DMS53 (cell line): ENCODE results near the gene ATP8B4.

Experiments
- DNase-seq: peaks from one replicate; lab custom pipeline; 2025; lab: John Stamatoyannopoulos, UW

ATP8B4 gene

DNA sequence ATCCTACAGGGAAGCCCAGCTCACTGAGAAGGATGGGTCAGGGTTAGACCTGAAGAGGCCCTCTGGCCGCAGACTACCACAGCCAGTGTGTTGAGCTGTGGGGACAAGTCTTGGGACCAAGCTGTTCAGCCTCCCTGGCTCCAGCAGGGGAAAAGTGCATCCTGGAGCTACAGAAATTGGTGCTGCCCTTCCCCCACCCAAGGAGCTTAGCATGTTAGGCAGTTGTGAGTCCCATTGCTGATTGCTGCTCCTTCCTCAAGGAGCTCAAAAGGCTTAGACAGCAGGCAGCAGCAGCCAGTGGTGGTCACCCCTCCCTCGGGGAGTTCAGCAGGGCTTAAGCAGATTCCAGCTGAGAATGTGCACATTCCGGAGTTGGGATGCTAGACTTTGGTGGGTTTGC, 165.6 kb downstream of the ATP8B4 start:
- no peak for DNase-seq

DNA sequence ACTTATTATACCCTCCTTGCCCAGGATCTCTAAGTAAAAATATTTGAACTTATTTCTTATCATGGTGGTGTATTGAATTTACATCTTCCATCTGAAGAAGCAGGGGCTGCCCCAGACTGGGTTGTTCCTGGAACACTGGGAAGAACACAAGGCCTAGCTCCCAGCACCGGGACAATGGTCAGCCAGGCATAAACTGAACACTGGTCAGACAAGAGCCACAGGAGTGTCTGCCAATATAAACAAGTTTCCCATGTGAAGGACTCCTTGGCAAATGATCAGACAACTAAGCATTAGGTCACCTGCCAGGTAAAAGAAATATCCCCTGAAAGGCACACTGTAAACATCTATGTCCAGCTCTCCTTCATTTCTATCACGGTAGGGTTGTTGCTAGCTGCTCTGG, 172.4 kb downstream of the ATP8B4 start:
- peak; percentile 93 for DNase-seq

DNA sequence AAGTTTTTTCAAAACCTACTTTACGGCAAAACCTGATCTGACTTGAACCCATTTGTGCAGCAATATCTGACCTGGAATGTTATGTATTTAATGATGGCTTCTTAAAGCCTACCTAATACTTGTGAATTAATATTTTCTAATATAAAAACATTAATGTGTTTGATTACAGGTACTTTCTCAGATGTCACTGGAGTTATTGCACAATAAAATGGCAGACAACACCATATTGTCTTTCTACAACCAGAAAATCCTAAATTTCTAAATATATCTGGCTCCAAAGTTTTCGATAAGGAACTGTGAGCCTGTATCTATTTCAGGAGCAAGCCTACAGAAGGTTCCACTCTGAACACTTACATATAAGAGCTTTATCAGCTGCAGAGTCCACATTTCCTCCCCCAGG, 184.5 kb downstream of the ATP8B4 start:
- no peak for DNase-seq

DNA sequence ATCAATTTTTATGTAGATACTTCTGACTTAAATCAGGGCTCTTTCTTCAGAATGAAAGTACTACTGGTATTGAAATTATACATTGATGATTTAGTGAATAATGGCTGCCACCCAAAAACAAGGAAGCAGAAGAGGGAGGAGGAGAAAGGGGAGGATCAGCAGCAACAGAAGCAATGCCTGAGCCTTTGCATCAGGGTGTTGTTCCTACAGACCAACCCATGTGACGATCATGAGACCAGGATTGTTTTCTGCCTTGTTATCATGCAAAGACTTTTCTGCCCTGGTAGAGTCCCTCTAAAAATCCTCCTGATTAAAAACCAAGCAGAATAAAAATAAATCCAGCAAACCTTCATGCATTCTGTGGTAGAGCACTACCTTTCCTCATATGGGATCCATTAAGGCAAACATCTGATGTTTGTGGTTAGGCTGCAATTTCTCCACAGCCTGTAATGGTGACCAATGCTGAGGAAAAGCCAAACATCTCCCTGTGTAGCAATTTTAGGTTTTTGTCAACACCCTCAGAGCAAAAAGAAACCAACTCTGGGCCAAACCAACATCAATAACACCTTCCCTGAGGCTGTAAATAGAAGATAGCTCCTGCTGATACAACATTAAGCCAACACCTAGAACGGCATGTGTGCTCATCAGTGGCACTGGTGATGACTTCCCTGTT, 191.7 kb downstream of the ATP8B4 start:
- no peak for DNase-seq

DNA sequence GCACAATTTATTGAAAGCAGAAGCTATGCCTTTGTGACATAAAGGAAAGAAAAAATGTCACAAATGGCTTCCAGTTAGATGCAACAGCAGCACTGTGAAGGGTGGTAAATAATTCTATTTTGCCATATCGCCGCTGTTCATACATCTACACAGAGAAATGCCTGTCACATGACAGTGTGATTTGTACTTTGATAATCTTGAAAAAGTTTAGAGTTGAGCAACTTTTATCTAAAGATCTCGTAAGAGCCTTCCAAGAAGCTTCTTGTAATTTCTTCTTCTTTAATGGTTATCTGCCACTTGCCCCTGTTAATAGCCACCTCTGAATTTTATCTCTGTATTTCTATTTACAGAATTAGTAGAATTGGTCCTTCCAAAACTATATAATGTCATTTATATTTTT, 192.3 kb downstream of the ATP8B4 start:
- DNase-seq = no peak

DNA sequence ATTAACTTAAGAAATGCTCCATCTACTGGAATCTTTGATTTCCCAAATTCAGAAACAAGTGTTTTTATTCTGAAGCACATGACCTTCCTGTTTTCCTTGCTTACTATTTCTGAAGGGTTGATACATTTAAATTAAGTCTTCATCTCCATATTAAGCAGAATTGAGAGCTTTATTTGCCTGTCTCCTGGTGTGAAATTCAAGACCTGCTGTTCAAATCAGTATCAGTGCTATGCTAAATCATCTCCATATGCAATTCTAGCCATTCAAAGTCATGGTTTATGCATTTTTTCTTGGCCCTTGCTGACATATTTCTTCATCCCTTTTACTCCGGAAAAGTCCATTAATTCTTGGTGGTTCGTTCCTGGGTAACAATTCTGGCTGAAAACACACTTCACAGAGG, 195.4 kb downstream of the ATP8B4 start:
- DNase-seq = no peak

DNA sequence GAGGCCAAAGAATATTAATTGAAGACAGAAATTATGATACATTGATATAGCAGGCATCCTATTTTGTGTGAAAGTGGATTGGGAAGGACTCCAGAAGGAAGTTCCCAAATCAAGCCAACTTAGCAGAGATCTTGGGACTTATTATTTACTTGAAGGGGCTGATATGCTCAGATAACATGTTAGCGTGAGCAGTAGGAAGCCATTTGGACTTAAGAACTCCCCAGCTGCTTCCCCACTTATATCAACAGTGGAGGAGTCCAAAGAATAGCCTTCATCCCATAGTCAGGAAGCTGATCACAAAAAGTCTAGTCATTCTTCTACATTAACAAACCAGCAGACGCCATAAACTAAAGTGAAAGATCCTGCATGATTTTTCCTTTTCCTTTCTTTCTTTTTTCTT, 200.0 kb downstream of the ATP8B4 start:
- no peak for DNase-seq

DNA sequence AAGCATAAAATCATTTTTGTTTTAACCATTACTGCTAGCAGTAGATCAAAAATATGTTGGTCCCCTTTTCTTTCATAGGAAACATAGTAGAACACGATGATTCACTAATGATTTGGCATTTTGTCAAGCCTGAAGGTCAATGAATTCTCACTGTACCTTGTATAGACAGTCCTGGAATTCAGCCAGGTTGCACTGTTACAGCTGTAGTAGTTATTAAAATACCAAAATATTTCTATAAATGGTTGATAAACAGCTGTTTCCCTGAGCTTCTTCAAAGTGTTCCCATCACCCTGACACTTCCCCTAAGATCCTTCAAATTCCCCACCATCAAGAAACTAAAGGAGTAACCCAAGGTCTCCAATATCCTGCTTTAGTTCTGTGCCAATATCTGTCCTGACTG, 200.9 kb downstream of the ATP8B4 start:
- DNase-seq = peak; percentile 13

DNA sequence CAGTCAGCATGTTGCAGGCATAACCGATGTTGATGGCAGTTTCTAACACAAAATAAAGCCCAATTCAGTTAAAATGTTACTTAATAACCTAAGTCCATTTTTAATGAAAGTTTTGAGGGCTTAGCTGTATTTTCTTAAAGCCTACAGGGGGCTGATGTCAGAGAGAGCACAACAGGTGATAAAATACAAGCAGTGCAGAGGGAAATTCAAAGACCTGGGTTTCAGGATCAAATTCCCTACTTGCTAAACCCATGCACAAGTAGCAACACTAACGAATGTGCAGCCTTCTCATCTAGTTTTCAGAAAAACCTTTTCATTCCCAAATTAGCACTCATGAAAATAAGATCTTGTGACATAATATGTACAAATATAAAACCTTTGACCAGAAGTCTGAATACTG, 202.0 kb downstream of the ATP8B4 start:
- DNase-seq = no peak

DNA sequence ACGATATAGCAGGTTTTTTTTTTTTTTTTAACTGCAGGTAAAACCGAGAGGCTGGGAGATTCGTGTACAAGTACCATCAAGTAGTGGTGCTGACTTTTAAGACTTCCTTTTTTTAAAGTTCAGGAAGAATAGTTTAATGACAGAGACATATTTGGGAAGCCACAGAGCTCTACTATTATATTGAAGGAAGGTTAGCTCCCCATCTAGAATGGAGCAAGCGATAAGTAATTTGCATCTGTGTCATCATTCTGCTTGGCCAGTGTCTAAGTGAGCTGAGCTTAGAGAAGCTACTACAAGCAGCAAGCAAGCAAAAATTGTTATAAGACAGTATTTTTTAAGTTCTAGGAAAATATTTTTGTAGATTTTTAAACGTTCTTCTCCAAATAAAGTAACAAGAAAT, 203.2 kb downstream of the ATP8B4 start:
- DNase-seq = no peak

DNA sequence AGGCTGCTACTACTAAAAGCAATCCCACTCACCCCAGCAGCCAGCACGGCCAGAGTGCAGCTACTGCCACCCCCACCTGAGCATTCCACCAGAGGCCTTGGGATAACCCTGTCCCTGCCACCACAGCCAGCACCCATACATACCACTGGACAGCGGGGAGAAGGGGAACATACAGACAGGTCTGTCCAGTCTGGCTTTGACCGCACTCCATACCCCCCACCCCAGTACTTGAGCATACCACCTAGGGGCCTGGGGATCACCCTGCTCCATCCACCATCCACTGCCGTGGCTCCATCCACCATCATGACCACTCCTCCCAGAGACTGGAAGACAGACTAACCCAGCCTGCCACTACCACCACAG, 210.1 kb downstream of the ATP8B4 start:
- no peak for DNase-seq

DNA sequence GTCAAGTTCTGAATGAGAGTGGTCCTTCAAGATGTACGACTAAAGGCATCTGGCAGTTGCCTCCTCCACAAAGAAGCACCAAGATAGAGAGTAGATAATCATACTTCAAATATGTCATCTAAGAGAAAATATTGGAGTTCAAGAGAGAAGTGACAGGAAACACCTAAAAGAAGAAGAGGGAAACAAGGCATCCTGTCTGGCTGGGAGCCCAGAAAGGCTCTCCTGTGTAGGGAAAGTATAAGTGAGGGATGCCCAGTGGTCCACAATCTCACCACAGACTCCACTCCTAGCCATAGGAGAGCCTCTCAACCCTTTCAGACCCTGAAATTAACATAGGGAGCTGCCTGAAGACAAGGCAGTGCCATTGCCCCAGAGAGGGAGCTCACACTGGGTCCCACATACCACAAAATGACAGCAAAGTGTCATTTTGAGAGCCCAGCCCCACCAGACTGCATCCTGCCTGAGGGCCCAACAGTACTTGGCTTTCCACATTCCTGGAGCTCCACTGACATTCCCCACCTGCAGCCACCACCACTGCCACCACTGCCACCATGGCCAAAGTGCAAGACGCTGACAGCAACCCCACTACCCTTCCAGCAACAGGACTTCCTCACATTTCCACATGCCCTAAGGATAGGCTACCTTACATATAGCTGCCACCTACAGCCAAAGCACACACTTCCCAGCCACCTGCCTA, 210.6 kb downstream of the ATP8B4 start:
- DNase-seq = no peak

DNA sequence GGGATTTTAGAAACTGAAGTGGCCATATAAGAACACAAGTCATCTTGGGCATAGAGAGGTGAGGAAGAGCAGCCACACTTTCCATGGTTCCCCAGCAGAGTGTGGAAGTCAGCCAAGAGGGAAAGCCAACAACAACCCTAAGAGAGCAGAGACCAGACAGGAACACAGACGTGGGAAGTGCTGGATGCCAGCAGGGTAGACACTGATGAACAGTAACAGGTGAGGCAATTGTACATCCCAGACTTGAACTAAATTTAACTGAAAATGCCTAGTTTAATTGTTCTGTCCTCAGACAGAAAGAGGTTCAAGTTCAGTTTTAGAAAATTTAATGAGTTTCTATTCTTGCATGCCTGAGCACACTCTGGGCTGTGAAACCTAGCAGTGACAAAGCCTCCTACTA, 212.1 kb downstream of the ATP8B4 start:
- DNase-seq = no peak

DNA sequence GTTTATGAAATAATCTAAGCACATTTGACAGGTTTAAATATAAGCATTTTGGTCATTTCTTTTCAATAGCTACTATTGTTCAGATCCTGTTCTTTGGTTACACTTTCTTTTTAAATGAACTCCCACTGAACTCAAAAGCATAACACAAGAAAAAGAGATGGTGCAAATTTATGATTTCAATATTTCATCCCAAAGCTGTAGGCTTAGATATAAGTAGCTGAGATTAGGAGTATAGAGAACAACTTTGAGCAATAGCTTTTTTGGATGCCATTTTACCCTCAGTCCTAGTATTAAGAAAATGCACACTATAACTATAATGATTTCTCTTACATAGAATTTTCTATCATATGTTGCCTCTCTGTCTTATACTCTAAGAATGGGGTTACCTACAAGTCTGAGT, 213.8 kb downstream of the ATP8B4 start:
- DNase-seq = no peak

DNA sequence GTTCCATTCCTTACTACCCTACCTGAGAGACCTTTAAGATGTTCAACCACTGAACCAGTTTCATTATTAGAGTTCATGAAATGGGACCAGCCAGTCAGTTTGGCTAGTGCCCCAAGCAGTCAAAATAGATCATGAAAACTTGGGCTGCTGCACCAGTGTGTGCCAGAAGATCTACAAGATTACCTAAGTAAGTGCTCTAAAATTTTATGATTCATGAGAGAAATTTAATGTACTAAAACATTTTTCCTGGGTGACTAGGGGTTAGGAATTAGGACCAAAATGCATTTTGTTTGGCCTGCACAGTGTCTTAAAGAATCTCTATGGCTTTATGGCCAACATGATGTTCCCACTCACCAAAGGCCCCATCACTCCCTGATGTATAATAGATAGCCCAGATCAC, 214.7 kb downstream of the ATP8B4 start:
- DNase-seq = no peak

DNA sequence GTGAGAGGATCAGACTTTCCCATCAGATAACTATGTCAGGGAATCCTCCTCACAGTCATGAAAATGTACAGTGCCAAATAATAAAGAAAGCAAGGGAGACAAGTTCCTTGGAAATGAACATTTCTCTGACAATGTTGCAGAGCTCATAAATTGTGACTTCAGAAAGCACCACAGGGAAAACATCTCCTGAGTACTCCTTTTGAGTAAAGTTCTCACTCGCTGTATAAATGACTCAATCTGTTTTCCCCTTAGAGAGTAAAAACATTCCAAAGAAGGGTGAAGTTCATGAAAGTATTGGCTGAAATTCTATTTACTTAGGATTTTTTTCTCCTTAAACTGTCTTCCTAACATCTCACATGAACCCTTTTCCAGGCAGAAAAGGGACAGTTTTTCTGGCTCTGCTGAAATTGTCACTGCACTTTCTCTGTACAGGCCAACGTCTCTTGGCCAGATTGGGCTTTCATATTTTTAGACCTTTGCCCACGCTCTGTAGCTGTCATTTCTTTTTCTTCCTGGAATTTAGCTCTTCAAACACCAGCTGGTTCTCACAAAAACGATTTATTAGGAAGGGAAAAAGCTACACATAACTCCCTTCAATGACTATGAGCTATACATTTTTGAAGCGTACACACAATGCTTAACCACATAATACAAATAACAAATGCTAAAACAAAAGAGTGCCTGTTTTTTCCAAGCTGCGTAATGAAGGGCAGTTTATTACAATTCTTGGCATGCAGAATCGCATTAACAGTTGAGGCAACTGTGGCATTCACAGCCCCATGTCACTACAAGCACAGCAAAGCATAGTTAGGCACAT, 216.1 kb downstream of the ATP8B4 start:
- DNase-seq = no peak

DNA sequence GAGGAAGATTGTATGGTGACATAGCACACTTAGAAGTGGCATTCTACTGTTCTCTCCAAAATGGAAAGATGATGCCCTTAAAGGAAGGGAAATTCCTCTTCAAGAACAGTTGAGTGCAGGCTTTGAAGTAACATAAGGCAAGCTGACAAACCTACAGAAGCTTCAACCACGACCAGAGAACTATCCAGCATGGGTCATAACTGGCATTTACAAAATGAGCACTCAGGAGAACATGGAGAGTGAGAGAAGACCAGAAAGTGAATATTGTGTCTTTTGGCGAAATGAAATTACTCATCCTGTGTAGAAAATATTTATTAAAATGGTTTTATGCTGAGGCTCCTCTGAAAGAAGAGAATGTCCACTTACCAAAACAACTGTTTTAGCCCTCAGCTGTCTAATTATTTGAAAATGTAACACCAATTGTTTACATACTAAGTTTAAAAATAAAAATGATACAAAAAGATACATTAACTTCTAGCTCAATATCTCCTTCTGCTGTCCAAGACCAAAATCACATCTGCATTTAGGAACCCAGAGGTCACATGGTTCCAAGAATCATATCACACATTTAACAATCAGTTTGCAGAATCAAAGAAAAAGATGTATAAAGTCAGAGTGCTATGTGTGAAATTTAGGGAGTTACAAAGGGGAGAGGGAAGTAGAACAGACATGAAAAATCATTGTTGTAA, 216.9 kb downstream of the ATP8B4 start:
- DNase-seq = no peak

DNA sequence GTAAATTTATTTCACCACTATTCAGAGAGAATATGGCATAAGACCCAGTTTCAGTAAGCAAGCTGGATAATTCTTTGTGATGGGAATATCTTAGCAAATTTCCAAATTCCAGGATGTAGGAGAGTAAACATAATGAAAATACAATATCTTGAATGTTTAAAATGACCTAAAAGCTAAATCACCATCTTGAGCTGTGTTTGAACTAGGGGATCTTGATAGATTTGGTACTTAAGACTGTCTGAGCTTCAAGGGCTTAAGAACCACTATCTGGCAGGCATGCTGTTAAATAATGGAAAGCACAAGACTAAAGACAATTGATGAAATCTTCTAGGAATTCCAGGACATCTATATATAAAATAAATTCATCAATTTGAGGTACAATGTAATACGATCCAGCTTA, 217.7 kb downstream of the ATP8B4 start:
- DNase-seq = no peak

DNA sequence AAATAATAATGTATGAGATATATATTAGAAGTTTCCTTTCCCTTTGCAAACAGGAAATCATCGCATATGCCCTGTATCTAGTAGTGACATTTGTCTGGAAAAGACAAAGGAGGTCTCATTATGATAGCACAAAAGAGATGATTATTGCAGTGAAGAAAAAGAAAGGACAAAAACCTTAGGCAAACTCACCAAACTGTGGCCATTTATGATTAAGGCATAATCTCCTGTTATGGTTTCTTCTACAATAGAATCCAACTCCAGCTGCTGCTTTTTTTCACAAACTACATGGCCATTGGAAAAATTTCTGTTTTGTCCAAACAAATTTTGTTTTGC, 218.2 kb downstream of the ATP8B4 start:
- no peak for DNase-seq

DNA sequence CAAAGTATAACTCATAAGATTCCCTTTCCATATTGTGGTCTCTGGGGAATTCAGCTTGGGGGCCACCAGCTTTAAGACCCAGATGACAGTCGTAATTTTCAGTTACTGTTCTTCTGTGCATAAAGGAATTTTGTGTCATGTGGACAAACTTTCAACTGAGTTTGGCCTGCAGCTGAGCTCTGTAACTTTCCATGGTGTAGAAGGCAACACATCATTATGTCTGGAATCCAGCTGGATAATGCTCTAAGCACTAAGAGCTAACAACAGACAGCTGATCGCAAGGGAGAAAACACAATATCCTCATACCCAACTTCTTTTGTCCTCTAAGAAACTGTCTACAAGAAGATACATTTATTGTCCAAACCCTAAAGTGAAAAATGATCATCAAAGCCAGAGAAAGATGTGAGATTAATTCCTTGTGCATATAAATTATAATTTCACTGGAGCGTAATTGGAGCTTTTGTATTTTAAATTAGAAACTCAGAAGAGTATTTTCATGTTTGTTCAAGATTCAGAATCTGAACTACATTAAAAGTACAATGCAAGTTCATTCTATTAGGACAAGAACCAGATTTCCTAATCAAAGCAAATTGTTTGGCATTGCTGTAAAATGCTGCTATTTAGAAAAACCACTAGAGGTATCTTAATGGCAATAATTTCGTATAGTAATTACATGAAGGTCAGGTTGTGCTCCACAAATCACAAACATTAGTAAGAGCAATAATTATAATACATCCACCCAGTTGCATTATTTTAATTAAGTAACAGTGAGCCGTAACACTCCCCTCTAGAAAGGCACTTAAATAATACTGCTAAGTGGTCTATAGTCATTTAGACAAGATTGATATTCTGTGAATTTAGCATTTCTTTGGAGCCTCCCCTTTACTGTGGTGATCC, 218.8 kb downstream of the ATP8B4 start:
- DNase-seq = no peak

DNA sequence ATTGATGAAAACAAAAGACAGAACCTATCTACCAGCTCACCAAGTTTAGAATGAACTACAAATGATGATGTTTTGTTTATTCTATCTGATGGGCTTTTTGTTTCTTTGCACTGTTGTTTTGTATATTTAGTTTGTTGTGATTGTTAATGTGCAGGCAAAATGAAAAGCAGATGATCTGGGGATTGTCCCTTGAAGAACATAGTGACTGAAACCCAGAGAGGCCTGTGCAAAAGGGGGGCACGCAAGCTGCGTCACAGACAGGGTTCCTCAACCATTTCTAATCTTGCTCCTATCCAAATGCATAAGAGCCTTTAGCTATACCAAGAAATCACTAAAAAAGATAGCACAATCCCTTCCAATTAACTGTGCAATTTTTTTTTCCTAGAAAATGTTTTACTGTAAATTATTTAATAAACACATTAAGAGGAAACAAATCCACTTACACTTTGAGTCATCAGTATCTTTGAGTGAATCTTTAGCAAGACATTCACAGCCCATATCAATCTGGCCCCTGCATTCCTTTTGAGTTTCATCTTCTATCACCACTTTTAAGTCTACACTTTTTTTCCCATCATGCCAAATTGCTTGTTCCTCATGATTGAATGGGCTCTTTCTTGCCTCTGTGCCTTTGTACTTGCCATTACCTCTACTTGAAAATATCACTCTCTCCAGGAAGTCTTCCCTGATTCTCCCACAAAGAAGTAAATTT, 220.3 kb downstream of the ATP8B4 start:
- DNase-seq = no peak
